Stimulated activated CD4-positive, alpha-beta T cell treated with anti-CD3 and anti-CD28 coated beads, Interleukin-4, amount 100 ng/mL, for 1 hour (primary cell): ENCODE results near the gene C4BPB.

Experiments used
- DNase-seq: peaks from one replicate; pipeline ENCODE4 v3.0.0-alpha.2; 2020

C4BPB gene

GRCh38 chr1:207060596-207060995 lies 28.1 kb upstream of the C4BPB start:
- DNase-seq, result no peak

- no peak for DNase-seq
These were observed 26.6 kb upstream of the C4BPB start for GRCh38 chr1:207062058-207062457.

- no peak for DNase-seq
These were observed 25.6 kb upstream of the C4BPB start for GRCh38 chr1:207063014-207063413.

- no peak for DNase-seq
These were observed 24.1 kb upstream of the C4BPB start for GRCh38 chr1:207064561-207064960.

GRCh38 chr1:207067185-207067584 lies 21.5 kb upstream of the C4BPB start:
- DNase-seq, result no peak

- DNase-seq, result no peak
These were observed 21.0 kb upstream of the C4BPB start for GRCh38 chr1:207067665-207068064.

GRCh38 chr1:207069061-207069460 lies 19.6 kb upstream of the C4BPB start:
- DNase-seq, result no peak

- DNase-seq, result no peak
These were observed 18.7 kb upstream of the C4BPB start for GRCh38 chr1:207069858-207070506.

- no peak for DNase-seq
These were observed 17.8 kb upstream of the C4BPB start for GRCh38 chr1:207070811-207071210.

- DNase-seq, result no peak
These were observed 17.2 kb upstream of the C4BPB start for GRCh38 chr1:207071426-207071825.

GRCh38 chr1:207072233-207072632 lies 16.4 kb upstream of the C4BPB start:
- DNase-seq, result no peak

- no peak for DNase-seq
These were observed 14.5 kb upstream of the C4BPB start for GRCh38 chr1:207073906-207074820.

GRCh38 chr1:207076181-207076955 lies 12.3 kb upstream of the C4BPB start:
- DNase-seq, result no peak

- DNase-seq, result no peak
These were observed 11.6 kb upstream of the C4BPB start for GRCh38 chr1:207077012-207077411.

- peak; percentile 32 for DNase-seq
These were observed 10.9 kb upstream of the C4BPB start for GRCh38 chr1:207077470-207078377.

GRCh38 chr1:207078578-207079132 lies 10.0 kb upstream of the C4BPB start:
- DNase-seq, result no peak

GRCh38 chr1:207079706-207080241 lies 8.9 kb upstream of the C4BPB start:
- DNase-seq, result no peak

- DNase-seq, result no peak
These were observed 7.6 kb upstream of the C4BPB start for GRCh38 chr1:207081088-207081487.

- DNase-seq, result no peak
These were observed 6.9 kb upstream of the C4BPB start for GRCh38 chr1:207081806-207082205.

GRCh38 chr1:207084232-207084631 lies 4.4 kb upstream of the C4BPB start:
- no peak for DNase-seq

GRCh38 chr1:207084701-207085180 lies 3.9 kb upstream of the C4BPB start:
- DNase-seq, result peak; percentile 17

GRCh38 chr1:207085887-207086286 lies 2.8 kb upstream of the C4BPB start:
- DNase-seq, result no peak
